Stimulated activated naive CD4-positive, alpha-beta T cell (primary cell): Measurements from ENCODE around the gene OR11A1.

Experiments
- DNase-seq, 6 experiments: peaks; one replicate each; lab custom pipeline; 2025; lab: John Stamatoyannopoulos, UW

Gene OR11A1

GRCh38 chr6:29388533-29388932 is 68.3 kb downstream of the OR11A1 start:
- no peak for DNase-seq

- no peak for DNase-seq
Measured at GRCh38 chr6:29376003-29376402, 80.9 kb downstream of the OR11A1 start.
